Activated naive CD4-positive, alpha-beta T cell treated with Interleukin-2 at 50 U/mL for 16 hours (primary cell): ENCODE results near the gene PRDM15.
A peak's percentile ranks its signal among the peaks of the same experiment; 100 is the strongest.

ENCODE experiments used
- DNase-seq: peaks from one replicate; pipeline ENCODE4 v3.0.0-alpha.2; 2020

PRDM15 gene

GRCh38 chr21:41879190-41879998 is at the start of gene PRDM15:
PRDM15 (minus strand) TSS chr21:41879344; CDS start chr21:41860363, 18,981 bp downstream.
- DNase-seq, result peak; percentile 87

- DNase-seq, result no peak
Measured at GRCh38 chr21:41928621-41929220, 49.6 kb upstream of the PRDM15 start.

GRCh38 chr21:41927727-41928409 is 48.7 kb upstream of the PRDM15 start:
- DNase-seq, result no peak

GRCh38 chr21:41926807-41927171 is 47.6 kb upstream of the PRDM15 start:
- no peak for DNase-seq

- DNase-seq, result peak; percentile 16
Measured at GRCh38 chr21:41926117-41926806, 47.1 kb upstream of the PRDM15 start.

GRCh38 chr21:41925767-41926116 is 46.6 kb upstream of the PRDM15 start:
- DNase-seq, result no peak

GRCh38 chr21:41924368-41924754 is 45.2 kb upstream of the PRDM15 start:
- DNase-seq, result no peak

GRCh38 chr21:41923631-41924367 is 44.7 kb upstream of the PRDM15 start:
- DNase-seq, result no peak

GRCh38 chr21:41923186-41923585 is 44.0 kb upstream of the PRDM15 start:
- no peak for DNase-seq

GRCh38 chr21:41921021-41921420 is 41.9 kb upstream of the PRDM15 start:
- DNase-seq, result no peak

- no peak for DNase-seq
Measured at GRCh38 chr21:41920476-41920875, 41.3 kb upstream of the PRDM15 start.

- no peak for DNase-seq
Measured at GRCh38 chr21:41919666-41920398, 40.7 kb upstream of the PRDM15 start.

GRCh38 chr21:41918561-41919358 is 39.6 kb upstream of the PRDM15 start:
- no peak for DNase-seq

- DNase-seq, result no peak
Measured at GRCh38 chr21:41917531-41917930, 38.4 kb upstream of the PRDM15 start.

GRCh38 chr21:41916888-41917433 is 37.8 kb upstream of the PRDM15 start:
- DNase-seq, result no peak

- no peak for DNase-seq
Measured at GRCh38 chr21:41914965-41915364, 35.8 kb upstream of the PRDM15 start.

- DNase-seq, result no peak
Measured at GRCh38 chr21:41914358-41914757, 35.2 kb upstream of the PRDM15 start.

- DNase-seq, result no peak
Measured at GRCh38 chr21:41913230-41913629, 34.1 kb upstream of the PRDM15 start.

- no peak for DNase-seq
Measured at GRCh38 chr21:41908829-41909228, 29.7 kb upstream of the PRDM15 start.

GRCh38 chr21:41907496-41908258 is 28.5 kb upstream of the PRDM15 start:
- no peak for DNase-seq
